Brain microvascular endothelial cell (primary cell): ENCODE data around the gene NHLH1.

Source experiments
- DNase-seq: peaks from one replicate; pipeline ENCODE4 v3.0.0-alpha.2; 2020
- H3K27ac ChIP-seq: fragments of 250-450 bp; sonication (Bioruptor Pico); 2 replicates; pipeline ENCODE4 v1.5.1; 2020; ENCODE audit warnings: mild to moderate bottlenecking, moderate library complexity
- H3K27me3 ChIP-seq: fragments of 250-450 bp; sonication (Bioruptor Pico); replicated peaks from 2 replicates; pipeline ENCODE4 v1.5.1; 2020; ENCODE audit warnings: mild to moderate bottlenecking
- H3K36me3 ChIP-seq: fragments of 250-450 bp; sonication (Bioruptor Pico); replicated peaks from 2 replicates; pipeline ENCODE4 v1.5.1; 2020; ENCODE audit warnings: mild to moderate bottlenecking
- H3K4me3 ChIP-seq: 2 replicates; pipeline ENCODE4 v1.5.1; 2011; ENCODE audit warnings: low read depth, mild to moderate bottlenecking, control low read depth, low read length, moderate library complexity
- in situ Hi-C: cut with HindIII; loops from 2 replicates; pipeline ENCODE4 v1.10.0; 2017; ENCODE audit warnings: low sequenced_read_pairs, low pct_ligation_motif_present
- TF ChIP-seq, protein P1 (sequence below): IDR thresholded peaks from 2 replicates; pipeline ENCODE4 v1.5.1; 2011; ENCODE audit warnings: low read depth, mild to moderate bottlenecking, moderate library complexity, low read length, control low read depth, inconsistent platforms; ENCODE audit errors: missing control alignments

The NHLH1 gene

DNA sequence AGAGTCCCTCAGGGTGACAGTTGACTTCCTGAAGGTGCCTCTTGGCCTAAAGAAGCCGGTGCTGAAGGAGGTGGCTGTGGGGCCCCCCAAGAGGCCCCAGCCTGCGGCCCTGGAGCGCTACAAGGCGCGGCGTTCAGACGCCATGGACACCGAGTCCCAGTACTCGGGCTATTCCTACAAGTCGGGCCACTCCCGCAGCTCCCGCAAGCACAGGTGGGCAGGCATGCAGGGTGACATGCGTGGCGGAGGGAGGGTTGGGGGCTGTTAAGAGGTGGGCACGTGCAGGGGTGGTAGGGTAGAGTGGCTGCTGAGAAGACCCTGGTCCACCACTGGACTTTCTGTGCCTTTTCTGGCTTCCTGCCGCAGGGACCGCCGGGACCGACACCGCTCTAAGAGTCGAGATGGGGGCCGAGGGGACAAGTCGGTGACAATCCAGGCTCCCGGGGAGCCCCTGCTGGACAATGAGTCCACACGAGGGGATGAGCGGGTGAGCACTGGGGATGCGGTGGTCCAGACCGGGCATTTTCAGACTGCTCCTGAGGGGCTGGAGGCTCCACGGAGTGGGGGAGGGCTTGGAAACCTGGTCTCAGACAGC lies 48.9 kb downstream of the NHLH1 start:
- H3K27me3 ChIP-seq: no peaks in the 10 kb centered on the region
- H3K4me3 ChIP-seq: no peak overlapping the region
- no peaks in the 10 kb centered on the region for H3K36me3 ChIP-seq
- H3K27ac ChIP-seq: no peak overlapping the region
- no peak for DNase-seq
- TF ChIP-seq, protein P1, sequence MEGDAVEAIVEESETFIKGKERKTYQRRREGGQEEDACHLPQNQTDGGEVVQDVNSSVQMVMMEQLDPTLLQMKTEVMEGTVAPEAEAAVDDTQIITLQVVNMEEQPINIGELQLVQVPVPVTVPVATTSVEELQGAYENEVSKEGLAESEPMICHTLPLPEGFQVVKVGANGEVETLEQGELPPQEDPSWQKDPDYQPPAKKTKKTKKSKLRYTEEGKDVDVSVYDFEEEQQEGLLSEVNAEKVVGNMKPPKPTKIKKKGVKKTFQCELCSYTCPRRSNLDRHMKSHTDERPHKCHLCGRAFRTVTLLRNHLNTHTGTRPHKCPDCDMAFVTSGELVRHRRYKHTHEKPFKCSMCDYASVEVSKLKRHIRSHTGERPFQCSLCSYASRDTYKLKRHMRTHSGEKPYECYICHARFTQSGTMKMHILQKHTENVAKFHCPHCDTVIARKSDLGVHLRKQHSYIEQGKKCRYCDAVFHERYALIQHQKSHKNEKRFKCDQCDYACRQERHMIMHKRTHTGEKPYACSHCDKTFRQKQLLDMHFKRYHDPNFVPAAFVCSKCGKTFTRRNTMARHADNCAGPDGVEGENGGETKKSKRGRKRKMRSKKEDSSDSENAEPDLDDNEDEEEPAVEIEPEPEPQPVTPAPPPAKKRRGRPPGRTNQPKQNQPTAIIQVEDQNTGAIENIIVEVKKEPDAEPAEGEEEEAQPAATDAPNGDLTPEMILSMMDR: no peak
- in situ Hi-C loops: no loop called here

DNA sequence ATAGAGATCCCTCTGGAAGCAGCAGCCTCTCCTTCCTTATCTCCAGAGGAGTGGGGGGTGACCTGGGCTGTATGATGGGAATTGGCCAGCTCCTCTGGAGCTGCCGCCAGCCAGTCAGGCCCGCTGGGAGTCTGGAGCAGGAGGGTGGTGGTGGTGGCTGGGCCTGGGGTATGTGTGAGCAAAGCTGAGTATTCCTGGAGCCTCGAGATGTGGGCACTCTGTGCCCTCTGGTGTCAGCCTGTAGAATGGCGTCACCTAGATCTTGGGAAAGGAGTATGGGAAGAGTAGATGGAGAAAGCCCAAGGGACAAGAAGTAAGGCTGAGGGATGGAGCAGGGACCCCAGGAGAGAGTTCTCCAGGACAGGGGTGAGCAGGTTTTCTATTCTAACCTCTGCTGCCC lies 49.5 kb downstream of the NHLH1 start:
- H3K27me3 ChIP-seq: no peaks in the 10 kb centered on the region
- H3K4me3 ChIP-seq: no peak overlapping the region
- DNase-seq: no peak
- in situ Hi-C loops: no loop called here
- TF ChIP-seq, protein P1: peak; percentile 71
- no peaks in the 10 kb centered on the region for H3K36me3 ChIP-seq
- H3K27ac ChIP-seq: no peak overlapping the region

GRCh38 chr1:160418483-160418882 lies 51.6 kb downstream of the NHLH1 start:
- in situ Hi-C loops: no loop called here
- Histone ChIP-seq H3K4me3 (no peak overlapping the region), H3K27me3 (no peaks in the 10 kb centered on the region), H3K36me3 (no peaks in the 10 kb centered on the region), H3K27ac (no peak overlapping the region)
- TF ChIP-seq, protein P1: no peak
- DNase-seq: no peak

- Histone ChIP-seq H3K4me3 (no peak overlapping the region), H3K27me3 (no peaks in the 10 kb centered on the region), H3K27ac (no peak overlapping the region), H3K36me3 (no peaks in the 10 kb centered on the region)
- in situ Hi-C loops: no loop called here
- no peak for DNase-seq
- TF ChIP-seq, protein P1: no peak
Measured at GRCh38 chr1:160419150-160419837, 52.4 kb downstream of the NHLH1 start.

DNA sequence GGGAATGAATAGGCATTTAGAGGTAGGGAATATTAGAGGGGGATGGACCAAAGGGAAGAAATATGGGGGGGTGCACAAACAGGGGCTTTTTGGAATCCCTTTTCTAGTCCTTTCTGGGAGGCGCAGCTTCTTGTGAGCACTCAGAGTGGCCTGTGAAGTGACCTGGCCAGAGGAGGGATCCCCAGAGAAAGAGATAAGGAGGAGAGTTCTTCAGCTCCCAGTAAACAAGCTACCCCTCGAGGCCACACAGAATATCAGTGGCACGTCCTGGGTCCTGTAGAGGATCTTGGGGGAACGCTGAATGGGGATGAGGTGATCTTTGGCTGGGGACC lies 52.9 kb downstream of the NHLH1 start:
- Histone ChIP-seq H3K27me3 (no peaks in the 10 kb centered on the region), H3K27ac (no peak overlapping the region), H3K36me3 (no peaks in the 10 kb centered on the region), H3K4me3 (no peak overlapping the region)
- TF ChIP-seq, protein P1: no peak
- in situ Hi-C loops: no loop called here
- no peak for DNase-seq
